Measurements from ENCODE around the gene MICAL3. TPM values are rescaled to one million over a fixed set of nuclear protein-coding genes. Genes with fewer than 3 reads are reported as not detected.

Gene MICAL3
- total and polyA plus RNA-seq, 7 donors = 9.6 to 94.2 (median 35.0) TPM

DNA sequence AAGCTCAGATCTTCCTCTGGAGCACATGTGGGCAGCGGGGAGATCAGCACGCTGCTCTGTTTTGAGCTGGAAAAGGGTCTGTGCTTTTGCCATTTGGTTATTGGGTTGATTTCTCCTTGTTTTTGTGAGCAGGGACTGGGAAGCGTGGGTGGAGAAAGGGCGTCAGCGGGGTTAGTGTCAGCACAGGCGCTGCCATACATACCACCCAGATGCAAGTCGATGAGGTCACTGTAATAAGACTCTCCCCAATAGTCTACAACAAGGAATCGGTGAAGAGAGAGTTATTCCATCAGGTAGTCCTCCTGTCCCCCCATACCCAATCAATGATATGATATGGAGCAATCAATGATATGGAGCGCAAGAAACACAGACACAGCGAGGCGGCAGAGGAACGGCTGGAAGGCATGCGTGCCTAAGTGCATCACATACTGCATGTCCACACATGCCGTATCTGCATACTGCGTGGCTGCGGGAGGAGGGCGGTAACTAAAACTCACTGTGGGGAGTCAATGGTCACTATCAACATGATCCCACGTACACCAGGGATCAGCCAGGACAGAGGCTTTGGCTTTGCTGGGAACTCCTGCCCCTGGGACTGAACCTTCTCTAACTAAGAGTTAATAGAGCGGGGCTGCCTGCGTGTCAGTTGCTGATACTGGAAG lies 220.6 kb downstream of the MICAL3 start:
- WGBS, 2 donors = 96 to 97% methylated on average over 20 of the region's 20 CpGs
- H3K27me3 ChIP-seq = no peaks in the 10 kb centered on the region
- TF ChIP-seq EP300 (IDR thresholded peaks at IDR 0.05) (no peak), CTCF (IDR thresholded peaks at IDR 0.05) (no peak), POLR2AphosphoS5 (IDR thresholded peaks at IDR 0.05) (no peak), POLR2A (IDR thresholded peaks at IDR 0.05) (no peak)
- intact Hi-C loops (cut with DNase I) = no loop called here
- no peak for DNase-seq
- no peak overlapping the region for H3K27ac ChIP-seq
- peaks cover 0 to 6% (median 1%) of the 10 kb centered on the region in 4 donors for H3K4me1 ChIP-seq
- no peak overlapping the region for H3K4me3 ChIP-seq
- H3K9me3 ChIP-seq = no peaks in the 10 kb centered on the region
- peaks cover 4 to 69% (median 27%) of the 10 kb centered on the region in 4 donors for H3K36me3 ChIP-seq

- H3K36me3 ChIP-seq = peaks cover 0 to 60% (median 19%) of the 10 kb centered on the region in 4 donors
- intact Hi-C loops (cut with DNase I) = no loop called here
Measured at GRCh38 chr22:17802822-17803221, 221.5 kb downstream of the MICAL3 start.

DNA sequence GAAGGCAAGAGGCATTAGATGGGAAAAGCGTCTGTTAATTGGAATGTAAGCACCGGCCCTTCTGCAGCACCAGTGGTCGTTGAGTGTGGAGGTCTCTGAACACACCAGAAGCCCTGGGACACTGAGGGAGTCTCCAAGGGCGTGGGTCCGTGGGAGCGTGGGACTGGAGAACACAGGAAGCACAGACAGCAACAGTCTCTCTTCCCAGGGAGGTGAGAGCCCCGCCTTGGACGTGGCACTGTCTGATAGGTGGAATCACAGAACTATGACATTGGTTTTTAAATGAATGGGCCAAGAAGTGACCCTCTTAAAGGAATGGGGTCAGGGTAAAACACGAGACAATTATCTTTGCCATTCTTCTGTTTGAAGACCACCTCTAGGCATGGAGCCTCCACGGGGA lies 221.9 kb downstream of the MICAL3 start:
- Histone ChIP-seq H3K4me1 (no peaks in the 10 kb centered on the region), H3K4me3 (no peak overlapping the region), H3K27me3 (no peaks in the 10 kb centered on the region), H3K36me3 (peaks cover 0 to 56% (median 16%) of the 10 kb centered on the region in 4 donors), H3K27ac (no peak overlapping the region), H3K9me3 (no peaks in the 10 kb centered on the region)
- intact Hi-C loops (cut with DNase I) = no loop called here
- TF ChIP-seq POLR2A (IDR thresholded peaks at IDR 0.05) (no peak), CTCF (IDR thresholded peaks at IDR 0.05) (no peak), EP300 (IDR thresholded peaks at IDR 0.05) (no peak), POLR2AphosphoS5 (IDR thresholded peaks at IDR 0.05) (no peak)
- WGBS, 2 donors = 93 to 94% methylated on average over 10 of the region's 10 CpGs
- no peak for DNase-seq

More at GRCh38 chr22:17802822-17803221, 221.5 kb downstream of the MICAL3 start:
- peaks cover 0 to 3% (median 0%) of the 10 kb centered on the region in 4 donors for H3K4me1 ChIP-seq
- H3K4me3 ChIP-seq = no peak overlapping the region
- H3K27ac ChIP-seq = no peak overlapping the region
- H3K9me3 ChIP-seq = no peaks in the 10 kb centered on the region
- no peak for TF ChIP-seq CTCF (IDR thresholded peaks at IDR 0.05)
- TF ChIP-seq POLR2AphosphoS5 (IDR thresholded peaks at IDR 0.05) = no peak
- no peak for TF ChIP-seq EP300 (IDR thresholded peaks at IDR 0.05)
- TF ChIP-seq POLR2A (IDR thresholded peaks at IDR 0.05) = no peak
- WGBS, 2 donors = 82 to 89% methylated on average over 2 of the region's 2 CpGs
- H3K27me3 ChIP-seq = no peaks in the 10 kb centered on the region
- DNase-seq = no peak

- no peaks in the 10 kb centered on the region for H3K27me3 ChIP-seq
- DNase-seq = no peak
- no peak overlapping the region for H3K27ac ChIP-seq
- no peaks in the 10 kb centered on the region for H3K9me3 ChIP-seq
- 77 to 90% methylated on average over 23 of the region's 23 CpGs for WGBS, 2 donors
- H3K36me3 ChIP-seq = peaks cover 0 to 23% (median 10%) of the 10 kb centered on the region in 4 donors
- H3K4me1 ChIP-seq = no peaks in the 10 kb centered on the region
- no peak for TF ChIP-seq EP300 (IDR thresholded peaks at IDR 0.05)
- TF ChIP-seq POLR2A (IDR thresholded peaks at IDR 0.05) = no peak
- TF ChIP-seq CTCF (IDR thresholded peaks at IDR 0.05) = no peak
- TF ChIP-seq POLR2AphosphoS5 (IDR thresholded peaks at IDR 0.05) = no peak
- H3K4me3 ChIP-seq = no peak overlapping the region
- intact Hi-C loops (cut with DNase I) = no loop called here
Measured at GRCh38 chr22:17797721-17798559, 226.4 kb downstream of the MICAL3 start.
